Endothelial cell of umbilical vein (primary cell): ENCODE measurements around the gene PDCD7. TPM values are rescaled to one million over a fixed set of nuclear protein-coding genes. Genes with fewer than 3 reads are reported as not detected.

Source experiments
- BruUV-seq: library from RNA; stranded (reverse); fragments of 400-500 nt; replicated peaks from 2 replicates; lab custom pipeline; 2021; lab: Mats Ljungman, UMichigan
- CTCF ChIA-PET: fragments of 300-600, 350-600 bp; sonication (Branson Sonifier 250); formaldehyde crosslinking; loops from one replicate; lab custom pipeline; 2021; ENCODE audit warnings: antibody characterized with exemption, inconsistent platforms; lab: Charles Lee
- POLR2A ChIA-PET: fragments of 300-600, 350-600 bp; sonication (Branson Sonifier 250); formaldehyde crosslinking; loops from one replicate; lab custom pipeline; 2021; ENCODE audit warnings: antibody characterized with exemption, inconsistent platforms; lab: Charles Lee
- DNase-seq: peaks from one replicate; pipeline ENCODE4 v3.0.0-alpha.2; 2011; ENCODE audit warnings: low read depth, low spot score
- FAIRE-seq: peaks from 2 replicates; lab custom pipeline; 2011; peaks lifted over from hg19 to GRCh38; lab: Jason Lieb, UNC
- H2AFZ ChIP-seq: 2 replicates; pipeline ENCODE4 v1.6.0; 2012; ENCODE audit warnings: low read depth, low read length, control low read depth, inconsistent platforms
- H3K27ac ChIP-seq: 2 replicates; pipeline ENCODE4 v1.5.1; 2011; ENCODE audit warnings: low read depth, mild to moderate bottlenecking, control low read depth, low read length, moderate library complexity; ENCODE audit not compliant: insufficient read depth
- H3K27me3 ChIP-seq, 2 experiments: 2 replicates each; pipeline versions ENCODE4 v1.6.0 to v1.6.1; 2011; ENCODE audit warnings: low read length in 2 of 2, mixed read lengths in 1 of 2; ENCODE audit not compliant: control insufficient read depth in 2 of 2, insufficient read depth in 2 of 2
- H3K36me3 ChIP-seq, 2 experiments: 2 replicates in 1 of 2; 3 replicates in 1 of 2; pipeline ENCODE4 v1.5.1; 2011; ENCODE audit warnings: low read length in 2 of 2, mild to moderate bottlenecking in 1 of 2, moderate library complexity in 1 of 2; ENCODE audit not compliant: control insufficient read depth in 2 of 2, insufficient read depth in 2 of 2; ENCODE audit errors: extremely low read depth in 1 of 2
- H3K4me1 ChIP-seq: 3 replicates; pipeline ENCODE4 v1.5.1; 2011; ENCODE audit warnings: mild to moderate bottlenecking, low read length; ENCODE audit not compliant: control insufficient read depth, insufficient read depth; ENCODE audit errors: extremely low read depth
- H3K4me2 ChIP-seq: 2 replicates; pipeline ENCODE4 v1.6.1; 2011; ENCODE audit warnings: low read length, control low read depth, mixed read lengths; ENCODE audit not compliant: insufficient read depth
- H3K4me3 ChIP-seq, 3 experiments: fragments of 200-600 bp in 1 of 3; sonication (generic), shearing (Covaris generic) in 1 of 3; replicated peaks in 1 of 3; 2 replicates each; pipeline ENCODE4 v1.5.1; 2011 to 2016; ENCODE audit warnings: control low read depth in 3 of 3, low read length in 3 of 3, mild to moderate bottlenecking in 2 of 3, inconsistent platforms in 1 of 3, low read depth in 1 of 3, moderate library complexity in 1 of 3; ENCODE audit not compliant: insufficient read depth in 1 of 3
- H3K79me2 ChIP-seq: 2 replicates; pipeline ENCODE4 v1.6.0; 2012; ENCODE audit warnings: low read length, inconsistent platforms; ENCODE audit not compliant: control insufficient read depth, insufficient read depth
- H3K9ac ChIP-seq: replicated peaks from 2 replicates; pipeline ENCODE3; 2011; ENCODE audit warnings: low read length, control low read depth; ENCODE audit not compliant: insufficient read depth; ENCODE audit errors: extremely low read depth
- H3K9me1 ChIP-seq: replicated peaks from 3 replicates; pipeline ENCODE4 v1.6.0; 2011; ENCODE audit warnings: mild to moderate bottlenecking, low read length; ENCODE audit not compliant: control insufficient read depth, insufficient read depth; ENCODE audit errors: extremely low read depth
- H3K9me3 ChIP-seq: replicated peaks from 2 replicates; pipeline ENCODE4 v1.5.1; 2012; ENCODE audit warnings: low read length, inconsistent platforms; ENCODE audit not compliant: control insufficient read depth, insufficient read depth
- H4K20me1 ChIP-seq: replicated peaks from 2 replicates; pipeline ENCODE3; 2011; ENCODE audit warnings: mild to moderate bottlenecking, low read length; ENCODE audit not compliant: control insufficient read depth, insufficient read depth; ENCODE audit errors: extremely low read depth
- CTCF ChIP-seq, 2 donors: IDR thresholded peaks; 1 replicate in 1 of 2; 2 replicates in 1 of 2; pipeline ENCODE4 v1.5.1; 2011; ENCODE audit warnings: low read length in 2 of 2, mild to moderate bottlenecking in 2 of 2, moderate library complexity in 2 of 2, control low read depth in 1 of 2, inconsistent platforms in 1 of 2, low read depth in 1 of 2; ENCODE audit not compliant: insufficient read depth in 1 of 2; ENCODE audit errors: extremely low read depth in 1 of 2
- EZH2 ChIP-seq: IDR thresholded peaks from 2 replicates; pipeline ENCODE4 v1.6.1; 2012; ENCODE audit warnings: borderline replicate concordance, low read depth, mild to moderate bottlenecking, moderate library complexity, low read length, inconsistent platforms; ENCODE audit not compliant: severe bottlenecking
- FOS ChIP-seq: IDR thresholded peaks from 2 replicates; pipeline ENCODE4 v1.6.1; 2011; ENCODE audit warnings: mild to moderate bottlenecking, low read length, moderate library complexity, borderline replicate concordance; ENCODE audit not compliant: insufficient read depth
- JUN ChIP-seq: IDR thresholded peaks from 2 replicates; pipeline ENCODE4 v1.6.1; 2011; ENCODE audit warnings: borderline replicate concordance, low read depth; ENCODE audit not compliant: insufficient read length, insufficient read depth
- MYC ChIP-seq: IDR thresholded peaks from one replicate; pipeline ENCODE4 v1.6.1; 2011; ENCODE audit warnings: mild to moderate bottlenecking, low read depth, low read length
- POLR2A ChIP-seq: IDR thresholded peaks from 2 replicates; pipeline ENCODE4 v1.6.1; 2012; ENCODE audit warnings: low read depth, mild to moderate bottlenecking, control low read depth, low read length
- POLR2AphosphoS5 ChIP-seq: IDR thresholded peaks from 2 replicates; pipeline ENCODE4 v1.6.1; 2012; ENCODE audit warnings: low read depth, mild to moderate bottlenecking, control low read depth, low read length, moderate library complexity; ENCODE audit not compliant: insufficient read depth
- dilution Hi-C: fragments of 300-500 bp; cut with MboI; formaldehyde crosslinking; loops from one replicate; pipeline ENCODE4 v1.15.0; 2019; ENCODE audit warnings: low sequenced_read_pairs; ENCODE audit not compliant: extremely low pct_ligation_motif_present
- intact Hi-C: fragments of 100-400 bp; cut with micrococcal nuclease; formaldehyde crosslinking; loops from one replicate; pipeline ENCODE4 v1.10.0; 2022
- polyA plus RNA-seq, 4 experiments: library from polyadenylated mRNA; depleted of rRNA in 3 of 4; stranded (reverse) in 3 of 4; unstranded in 1 of 4; fragments of >200 nt; gene quantifications; 2 replicates each; pipeline versions ENCODE4 v1.2.1 to v1.2.3, GENCODE V29; 2011 to 2012; ENCODE audit warnings: missing spikeins in 1 of 4
- total RNA-seq: library from RNA; stranded (reverse); gene quantifications from 2 replicates; pipeline ENCODE4 v1.2.3, GENCODE V29; 2021
- TF ChIP-seq, protein P1 (sequence below): IDR thresholded peaks from 2 replicates; pipeline ENCODE4 v1.6.1; 2011; ENCODE audit not compliant: insufficient read depth, insufficient read length

Gene PDCD7
- total and polyA plus RNA-seq, 2 donors (not counting 3 experiments of a cell fraction or from before 2014, with no cell fraction given) = 12.1 to 19.5 TPM

- Histone ChIP-seq H4K20me1 (no peaks in the 10 kb centered on the region), H3K9me1 (no peaks in the 10 kb centered on the region), H3K27me3 (peaks cover 31 to 33% of the 10 kb centered on the region in 2 experiments), H3K4me3 (no peak overlapping the region), H3K4me1 (no peaks in the 10 kb centered on the region), H3K79me2 (no peaks in the 10 kb centered on the region), H3K9ac (no peak overlapping the region), H3K36me3 (no peaks in the 10 kb centered on the region), H2AFZ (no peak overlapping the region), H3K4me2 (no peak overlapping the region), H3K9me3 (no peaks in the 10 kb centered on the region), H3K27ac (no peak overlapping the region)
- dilution Hi-C loops = no loop called here
- FAIRE-seq (no peak), DNase-seq (no peak)
- intact Hi-C loops = no loop called here
- ChIA-PET CTCF (interaction anchor here (1.0 to 8.8 kb wide), 9 partner anchors 11 to 51 kb away, joined by 3 to 64 read pairs (median 5); no protein-coding TSS in a partner anchor), POLR2A (no interaction called here)
- TF ChIP-seq EZH2 (peak; percentile 31), CTCF (IDR thresholded peaks at IDR 0.05; ENCODE audit: extremely low read depth in 1 of 2, insufficient read depth in 1 of 2, low read depth in 1 of 2, low read length in 2 of 2) (no peak), FOS (no peak)
- BruUV-seq = no TSS peak
These were observed 49.0 kb downstream of the PDCD7 start for GRCh38 chr15:65084500-65085206.

- BruUV-seq = no TSS peak
- Histone ChIP-seq H3K4me3 (no peak overlapping the region), H3K9ac (no peak overlapping the region), H3K79me2 (no peaks in the 10 kb centered on the region), H3K4me2 (no peak overlapping the region), H3K4me1 (no peaks in the 10 kb centered on the region), H3K9me1 (no peaks in the 10 kb centered on the region), H3K27ac (no peak overlapping the region), H4K20me1 (no peaks in the 10 kb centered on the region), H2AFZ (no peak overlapping the region), H3K27me3 (peaks cover 38 to 44% of the 10 kb centered on the region in 2 experiments), H3K9me3 (no peaks in the 10 kb centered on the region), H3K36me3 (no peaks in the 10 kb centered on the region)
- POLR2A ChIA-PET = no interaction called here
- CTCF ChIA-PET = interaction anchor here (1.1 to 8.8 kb wide), 11 partner anchors 9 to 128 kb away, joined by 3 to 64 read pairs (median 5); no protein-coding TSS in a partner anchor
- DNase-seq = no peak
- no peak for FAIRE-seq
- intact Hi-C loops = no loop called here
- TF ChIP-seq, protein P1, sequence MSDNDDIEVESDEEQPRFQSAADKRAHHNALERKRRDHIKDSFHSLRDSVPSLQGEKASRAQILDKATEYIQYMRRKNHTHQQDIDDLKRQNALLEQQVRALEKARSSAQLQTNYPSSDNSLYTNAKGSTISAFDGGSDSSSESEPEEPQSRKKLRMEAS = no peak
- TF ChIP-seq FOS (no peak), EZH2 (no peak), POLR2AphosphoS5 (no peak), CTCF (IDR thresholded peaks at IDR 0.05; ENCODE audit: extremely low read depth in 1 of 2, insufficient read depth in 1 of 2, low read depth in 1 of 2, low read length in 2 of 2) (no peak), POLR2A (no peak), MYC (no peak), JUN (no peak)
- dilution Hi-C loops = no loop called here
These were observed 50.3 kb downstream of the PDCD7 start for GRCh38 chr15:65083262-65083701.
